IPS-18c (cell line): Measurements from ENCODE around the gene RPS21.
A peak's percentile ranks its signal among the peaks of the same experiment; 100 is the strongest.

Source experiments
- H3K4me3 ChIP-seq: 2 replicates; pipeline ENCODE4 v1.7.0; 2013; ENCODE audit warnings: low read depth, mild to moderate bottlenecking, low read length, moderate library complexity; ENCODE audit not compliant: insufficient read depth
- H3K9me3 ChIP-seq: one replicate; pipeline ENCODE4 v1.6.1; 2013; ENCODE audit warnings: mild to moderate bottlenecking, low read length, moderate library complexity; ENCODE audit not compliant: control insufficient read depth, insufficient read depth

RPS21 gene

GRCh38 chr20:62387933-62388635 is 1.2 kb downstream of the RPS21 start:
- Histone ChIP-seq H3K4me3 (peak overlapping the region; percentile 72), H3K9me3 (peaks cover 4% of the 10 kb centered on the region)

- H3K9me3 ChIP-seq = peaks cover 4% of the 10 kb centered on the region
- H3K4me3 ChIP-seq = no peak overlapping the region
Observed at GRCh38 chr20:62388839-62389600, 2.1 kb downstream of the RPS21 start.

- Histone ChIP-seq H3K4me3 (no peak overlapping the region), H3K9me3 (peaks cover 4% of the 10 kb centered on the region)
Observed at GRCh38 chr20:62389601-62390087, 2.7 kb downstream of the RPS21 start.

- Histone ChIP-seq H3K9me3 (peaks cover 4% of the 10 kb centered on the region), H3K4me3 (no peak overlapping the region)
Observed at GRCh38 chr20:62390317-62391164, 3.6 kb downstream of the RPS21 start.

- H3K4me3 ChIP-seq = no peak overlapping the region
- peaks cover 4% of the 10 kb centered on the region for H3K9me3 ChIP-seq
Observed at GRCh38 chr20:62391165-62392076, 4.5 kb downstream of the RPS21 start.

DNA sequence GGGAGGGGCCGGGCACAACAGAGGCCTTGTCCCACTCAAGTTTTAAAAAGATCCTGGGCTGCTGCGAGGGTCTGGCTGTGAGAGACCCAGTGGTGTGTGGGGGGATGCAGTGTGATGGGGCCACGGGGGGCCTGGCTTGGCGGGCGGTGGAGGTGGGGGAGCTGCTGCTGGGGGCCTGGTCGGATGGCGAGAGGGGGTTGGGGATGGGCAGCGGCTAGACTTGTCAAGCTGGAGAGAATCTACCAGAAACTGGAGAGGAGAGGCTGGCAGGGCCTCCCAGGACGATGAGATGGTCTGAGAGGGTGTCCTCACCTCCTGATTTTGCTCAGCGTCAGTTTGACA is 5.1 kb downstream of the RPS21 start:
- Histone ChIP-seq H3K9me3 (peaks cover 4% of the 10 kb centered on the region), H3K4me3 (no peak overlapping the region)

GRCh38 chr20:62392621-62393334 is 5.9 kb downstream of the RPS21 start:
- Histone ChIP-seq H3K9me3 (no peaks in the 10 kb centered on the region), H3K4me3 (no peak overlapping the region)

DNA sequence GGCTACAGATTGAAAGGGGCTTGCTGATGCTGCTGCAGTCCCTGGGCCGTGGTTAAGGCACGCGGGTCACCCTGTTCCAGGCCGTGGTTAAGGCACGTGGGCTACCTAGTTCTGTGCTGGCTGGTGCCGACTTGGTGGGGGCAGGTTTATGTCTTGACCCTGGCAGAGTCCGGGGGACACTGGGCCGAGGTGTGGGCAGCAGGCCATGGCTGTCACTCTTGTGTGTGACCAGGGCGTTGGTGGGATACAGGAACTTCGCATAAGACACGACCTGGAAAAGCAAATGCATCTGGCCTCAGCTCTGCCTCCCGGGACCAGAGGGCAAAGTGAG is 6.4 kb downstream of the RPS21 start:
- Histone ChIP-seq H3K9me3 (peaks cover 2% of the 10 kb centered on the region), H3K4me3 (no peak overlapping the region)

- peaks cover 2% of the 10 kb centered on the region for H3K9me3 ChIP-seq
- no peak overlapping the region for H3K4me3 ChIP-seq
Observed at GRCh38 chr20:62393830-62394229, 6.9 kb downstream of the RPS21 start.

GRCh38 chr20:62394248-62395245 is 7.6 kb downstream of the RPS21 start:
- peaks cover 2% of the 10 kb centered on the region for H3K9me3 ChIP-seq
- H3K4me3 ChIP-seq = no peak overlapping the region

DNA sequence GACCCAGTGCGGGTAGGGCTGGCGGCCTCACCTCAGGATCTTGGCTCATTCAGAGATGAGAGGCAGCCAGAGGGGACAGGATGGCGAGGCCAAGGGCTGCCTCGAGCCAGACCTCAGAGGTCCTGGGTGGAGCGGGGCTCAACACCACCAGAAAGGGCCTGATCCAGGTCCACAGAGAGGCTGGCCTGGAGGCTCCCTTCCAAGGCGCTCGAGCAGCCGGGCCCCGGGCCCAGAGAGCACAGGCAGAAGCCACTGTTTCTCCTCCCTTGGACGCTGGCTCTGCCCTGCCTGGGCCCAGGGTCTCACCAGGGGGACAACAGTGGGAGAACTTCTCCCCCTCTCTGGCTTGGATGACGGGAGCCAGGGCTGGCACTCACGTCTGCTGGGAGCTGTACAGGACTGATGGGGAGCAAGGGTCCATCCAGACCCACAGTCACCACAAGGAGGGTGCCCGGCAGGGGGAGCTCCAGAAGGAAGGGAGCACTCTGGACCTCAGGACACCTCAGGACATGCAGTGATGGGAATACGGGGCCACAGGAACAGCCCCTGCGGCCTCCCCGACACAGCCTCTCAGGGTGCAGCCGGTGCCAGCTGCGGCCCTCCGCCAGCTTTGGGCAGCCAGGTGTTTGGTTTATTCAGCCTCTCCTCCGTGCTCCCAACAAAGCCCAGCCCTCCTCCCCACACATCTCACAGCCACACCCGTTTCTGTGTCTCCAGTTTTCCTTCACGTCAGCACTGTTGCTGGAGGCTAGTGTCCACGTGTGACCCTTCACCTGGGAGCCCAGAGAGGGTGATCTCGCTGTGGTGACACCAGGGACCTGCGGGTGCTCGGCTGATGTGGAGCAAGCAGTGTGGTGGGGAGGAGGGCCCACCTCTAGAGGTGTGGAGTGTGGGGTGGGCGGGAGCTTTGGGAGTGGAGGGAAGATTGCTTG is 8.7 kb downstream of the RPS21 start:
- H3K9me3 ChIP-seq = peaks cover 2% of the 10 kb centered on the region
- H3K4me3 ChIP-seq = no peak overlapping the region

DNA sequence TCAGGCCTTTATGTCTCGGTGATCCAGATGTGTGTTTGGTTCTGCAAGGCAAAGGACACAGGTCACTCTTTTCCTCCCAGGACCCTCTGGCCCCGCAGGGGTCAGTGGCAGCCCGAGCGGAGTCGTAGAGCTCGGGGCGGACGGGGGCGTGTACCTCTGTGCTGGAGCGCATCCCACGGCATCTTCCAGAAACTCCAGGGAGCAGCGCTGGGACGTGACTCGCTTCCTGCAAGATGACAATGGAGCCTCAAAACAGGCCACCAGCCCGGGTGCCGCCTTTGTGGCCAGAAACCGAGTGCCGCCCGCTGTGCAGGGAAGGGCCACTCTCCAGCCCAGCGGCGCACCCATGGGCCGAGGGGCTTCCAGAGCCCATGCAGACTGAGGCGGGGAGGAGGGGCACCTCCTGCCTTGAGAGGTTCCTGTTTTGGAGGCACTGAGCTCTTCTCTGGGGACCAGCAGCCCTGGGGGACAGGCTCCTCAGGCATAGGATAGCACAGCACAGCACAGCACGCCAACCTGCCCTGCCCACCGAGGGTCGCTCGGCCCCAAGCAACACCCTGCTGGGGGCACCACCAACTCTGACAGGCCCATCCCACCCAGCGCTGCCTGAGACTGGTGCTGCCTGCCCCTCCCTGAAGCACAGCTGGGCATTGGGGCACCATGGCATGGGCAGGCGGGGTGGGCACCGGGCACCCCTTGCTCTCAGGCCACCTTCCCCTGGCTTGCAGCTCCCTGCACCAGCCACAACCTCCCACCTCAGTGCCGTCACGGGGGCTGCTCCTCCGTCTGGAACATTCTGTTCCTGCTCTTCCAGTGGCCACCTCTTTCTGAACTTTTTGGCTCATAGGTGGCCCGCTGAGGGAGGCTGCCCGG is 9.7 kb downstream of the RPS21 start:
- Histone ChIP-seq H3K4me3 (no peak overlapping the region), H3K9me3 (peaks cover 2% of the 10 kb centered on the region)

DNA sequence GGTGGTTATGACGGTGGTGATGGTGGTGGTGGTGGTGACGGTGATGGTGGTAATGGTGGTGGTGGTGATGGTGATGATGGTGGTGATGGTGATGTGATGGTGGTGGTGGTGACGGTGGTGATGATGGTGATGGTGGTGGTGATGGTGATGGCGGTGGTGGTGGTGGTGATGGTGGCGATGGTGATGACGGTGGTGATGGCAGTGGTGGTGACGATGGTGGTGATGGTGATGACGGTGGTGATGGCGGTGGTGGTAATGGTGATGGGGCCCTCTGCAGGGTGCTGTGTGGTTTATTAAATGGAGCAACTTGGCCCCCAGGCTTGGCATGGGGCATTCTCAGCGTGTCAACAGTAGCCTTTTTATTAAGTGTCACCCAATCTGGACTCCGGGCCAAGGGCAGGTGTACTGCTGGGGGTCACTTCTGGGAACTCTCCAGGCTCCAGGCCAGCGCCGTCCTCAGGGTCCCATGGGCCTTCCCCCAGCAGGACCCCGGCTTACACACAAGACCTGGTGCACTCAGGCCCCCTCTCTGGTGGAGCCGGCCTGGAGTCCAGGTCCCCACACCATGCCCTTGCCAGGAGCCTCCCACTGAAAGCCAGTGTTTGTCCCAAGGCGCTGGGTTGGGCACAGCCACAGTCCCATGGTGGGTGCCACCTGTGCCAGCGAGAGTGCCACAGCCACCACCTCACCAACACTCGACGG is 11.4 kb downstream of the RPS21 start:
- no peak overlapping the region for H3K4me3 ChIP-seq
- peaks cover 2% of the 10 kb centered on the region for H3K9me3 ChIP-seq
